ENCODE results near the gene CPNE5.

The CPNE5 gene

DNA sequence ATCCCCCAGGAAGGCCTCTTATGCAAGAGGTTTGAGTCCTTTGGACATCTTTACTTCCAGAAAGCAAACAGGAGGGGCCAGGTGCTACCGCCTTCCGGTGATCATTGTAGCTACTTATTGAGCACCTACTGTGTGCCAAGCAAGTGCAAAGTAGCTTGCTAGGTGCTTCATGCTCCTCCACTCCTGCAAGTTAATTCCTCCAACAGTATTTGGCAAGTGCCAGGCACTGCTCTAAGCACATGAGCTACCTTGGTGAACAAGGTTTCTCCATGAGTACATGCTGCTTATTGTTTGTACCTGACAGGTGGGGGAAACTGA is 2.3 kb downstream of the CPNE5 start:
- in situ Hi-C loops (cut with HindIII; ENCODE audit: low sequenced_read_pairs): no loop called here

DNA sequence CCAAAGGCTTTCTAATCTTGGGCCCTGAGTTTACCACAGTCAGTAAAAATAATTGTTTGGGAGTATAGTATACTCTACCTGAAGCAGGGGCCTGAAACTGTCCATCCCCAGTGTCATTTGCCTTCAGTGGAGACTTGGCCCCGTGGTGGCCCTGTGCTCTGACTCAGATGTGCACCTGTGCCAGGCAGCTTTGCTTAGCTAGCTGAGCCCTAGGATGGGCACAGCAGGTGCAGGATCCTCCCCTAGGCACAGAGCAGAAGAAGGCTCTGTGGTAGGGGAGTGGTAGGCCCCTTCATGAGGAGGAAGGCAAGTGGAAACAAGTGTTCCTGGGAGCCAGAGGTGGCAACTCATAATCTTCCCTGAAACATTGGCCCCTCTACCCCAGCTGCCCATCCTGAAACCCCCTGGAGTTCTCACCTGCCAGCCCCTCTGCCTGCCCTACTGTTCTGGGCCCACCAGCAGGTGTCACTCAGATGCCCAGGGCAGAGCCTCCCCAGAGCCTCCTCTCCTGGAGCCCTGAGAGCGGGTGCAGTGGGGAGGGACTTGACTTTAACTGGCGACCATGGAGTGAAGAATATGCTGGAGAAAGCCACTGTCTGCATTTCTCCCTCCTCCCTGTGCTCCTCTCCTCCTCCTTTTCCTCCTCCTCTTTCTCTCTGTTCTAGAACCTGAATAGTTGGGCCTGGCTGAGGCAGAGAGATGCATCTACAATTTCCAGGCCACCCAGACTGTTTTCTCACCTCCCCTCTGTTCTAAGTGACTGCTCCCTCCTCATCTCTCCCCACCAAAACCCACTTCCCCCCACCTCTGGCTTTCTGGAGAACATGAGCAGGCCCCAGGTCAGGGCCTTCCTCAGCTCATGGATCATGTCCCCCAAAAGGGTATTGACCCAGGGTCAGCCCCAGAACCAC is 2.9 kb downstream of the CPNE5 start:
- in situ Hi-C loops (cut with HindIII; ENCODE audit: low sequenced_read_pairs): no loop called here

DNA sequence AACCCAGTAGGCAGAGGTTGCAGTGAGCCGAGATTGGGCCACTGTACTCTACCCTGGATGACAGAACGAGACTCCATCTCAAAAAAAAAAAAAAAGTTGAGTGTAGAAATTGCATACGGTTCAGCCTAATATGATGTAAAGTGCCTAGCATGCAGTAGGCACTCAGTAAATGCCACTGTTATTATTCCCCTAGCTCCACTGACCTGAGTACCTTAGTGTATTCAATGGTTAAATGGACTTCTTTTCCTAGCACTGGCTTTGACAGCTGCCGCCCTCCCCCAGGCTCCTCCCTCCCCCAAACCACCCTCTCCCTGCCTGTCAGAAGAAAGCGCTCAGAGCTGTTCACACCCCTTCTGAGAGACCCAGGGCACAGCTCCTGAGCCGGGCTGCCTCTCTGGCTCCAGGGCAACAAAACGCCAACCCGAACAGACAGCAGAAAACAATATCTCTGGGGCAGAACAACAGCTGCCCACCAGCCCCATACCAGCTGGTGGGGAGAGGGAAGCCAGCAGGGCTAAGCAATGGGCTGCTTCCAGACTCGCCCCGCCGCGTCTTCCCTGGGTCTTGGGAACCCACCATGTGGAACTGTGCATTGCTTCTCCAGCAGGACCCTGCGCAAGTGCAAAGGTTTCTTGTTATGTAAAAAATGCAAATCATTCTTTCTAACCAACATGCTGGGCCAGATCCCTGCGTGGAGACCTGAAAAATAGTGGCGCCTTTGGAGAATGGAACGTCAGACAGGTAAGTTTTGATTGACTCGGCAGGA is 4.5 kb downstream of the CPNE5 start:
- in situ Hi-C loops (cut with HindIII; ENCODE audit: low sequenced_read_pairs): no loop called here

DNA sequence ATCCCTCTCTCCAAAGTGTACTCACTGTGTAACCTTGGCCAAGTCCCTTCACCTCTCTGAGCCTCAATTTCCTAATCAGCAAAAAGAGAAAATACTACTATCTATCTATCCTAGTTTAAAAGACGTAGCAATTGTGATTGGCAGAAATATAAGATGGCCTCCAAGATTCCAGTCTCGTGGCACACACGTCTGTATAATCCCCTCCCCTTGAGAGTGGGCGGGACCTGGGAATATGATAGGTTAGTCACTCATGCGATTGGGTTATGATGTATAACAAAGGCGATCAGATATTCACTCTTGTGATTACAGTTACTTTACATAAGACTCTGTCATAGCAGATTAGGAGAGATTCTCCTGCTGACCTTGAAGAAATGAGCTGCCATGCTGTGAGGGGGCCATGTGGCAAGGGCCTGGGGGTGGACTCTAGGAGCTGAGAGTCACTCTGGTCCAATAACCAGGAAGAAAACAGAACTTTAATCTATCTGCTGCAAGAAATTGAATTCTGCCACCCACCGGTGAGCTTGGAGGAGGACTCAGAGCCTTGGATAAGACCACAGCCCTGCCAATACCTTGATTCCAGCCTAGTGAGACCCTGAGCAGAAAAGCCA is 6.0 kb downstream of the CPNE5 start:
- in situ Hi-C loops (cut with HindIII; ENCODE audit: low sequenced_read_pairs): no loop called here

DNA sequence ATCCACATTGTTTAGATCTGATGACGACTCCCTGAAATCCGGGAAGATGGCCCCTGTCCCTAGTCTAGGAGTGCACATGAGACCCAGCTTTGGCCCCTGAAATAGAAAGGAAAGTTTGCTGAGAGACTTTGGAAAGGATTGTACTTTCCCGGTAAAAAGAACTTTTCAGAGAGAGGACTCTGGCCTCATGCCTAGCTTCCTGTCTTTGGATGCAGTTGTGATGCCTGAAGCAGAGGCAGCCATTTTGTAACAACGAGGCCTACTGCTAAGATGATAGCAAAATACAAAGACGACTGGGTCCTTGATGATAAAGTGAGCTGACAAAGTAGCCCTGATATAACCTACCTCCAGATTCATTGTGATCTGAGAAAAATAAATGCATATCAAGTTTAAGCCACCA is 6.9 kb downstream of the CPNE5 start:
- in situ Hi-C loops (cut with HindIII; ENCODE audit: low sequenced_read_pairs): no loop called here

DNA sequence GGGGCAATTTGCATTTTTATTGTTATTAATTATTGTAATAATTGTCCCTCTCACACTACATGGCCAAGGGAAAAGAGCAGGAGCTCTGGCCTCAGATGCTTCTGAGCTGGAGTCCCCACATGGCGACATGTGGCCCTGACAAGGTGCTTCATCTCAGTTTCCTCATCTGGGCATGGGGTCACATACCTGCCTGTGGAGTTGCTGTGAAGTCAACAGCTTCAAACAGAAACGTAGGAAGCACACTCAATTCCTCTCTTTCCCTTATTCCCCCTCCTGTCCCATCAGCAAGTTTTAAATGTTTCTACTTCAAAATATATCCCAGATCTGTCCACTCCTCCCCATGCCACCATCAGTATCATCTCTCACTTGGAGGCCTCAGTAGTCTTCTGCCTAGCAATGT is 8.7 kb downstream of the CPNE5 start:
- in situ Hi-C loops (cut with HindIII; ENCODE audit: low sequenced_read_pairs): no loop called here

DNA sequence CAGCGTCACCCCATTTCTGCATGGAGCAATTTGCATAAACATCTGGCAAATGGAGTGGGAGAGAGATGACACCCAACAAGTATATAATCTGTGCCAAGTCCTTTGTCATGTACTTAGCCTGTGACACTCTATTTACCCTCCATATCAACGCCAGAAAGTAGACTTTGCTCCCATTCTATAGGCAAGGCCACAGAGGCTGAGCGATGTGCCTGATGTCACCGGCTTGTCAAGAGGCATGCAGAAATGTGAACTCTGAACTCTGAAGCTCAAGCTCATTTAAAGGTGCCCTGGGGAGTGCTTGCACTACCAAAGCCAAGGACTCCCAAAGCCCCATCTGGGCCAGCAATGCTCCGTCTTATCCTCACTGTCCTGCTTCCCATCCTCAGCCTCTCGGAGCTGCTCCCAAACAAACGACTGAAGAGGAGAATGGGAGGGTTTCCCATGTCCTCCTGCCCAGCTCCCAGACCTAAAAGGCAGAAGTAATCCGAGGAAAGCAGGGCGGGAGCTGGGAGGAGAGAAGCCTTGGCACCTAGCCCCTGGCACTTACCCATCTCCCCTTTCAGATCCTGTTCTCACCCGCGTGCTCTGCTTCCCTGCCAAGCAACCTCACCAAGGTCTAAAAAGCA is 9.2 kb downstream of the CPNE5 start:
- in situ Hi-C loops (cut with HindIII; ENCODE audit: low sequenced_read_pairs): no loop called here

DNA sequence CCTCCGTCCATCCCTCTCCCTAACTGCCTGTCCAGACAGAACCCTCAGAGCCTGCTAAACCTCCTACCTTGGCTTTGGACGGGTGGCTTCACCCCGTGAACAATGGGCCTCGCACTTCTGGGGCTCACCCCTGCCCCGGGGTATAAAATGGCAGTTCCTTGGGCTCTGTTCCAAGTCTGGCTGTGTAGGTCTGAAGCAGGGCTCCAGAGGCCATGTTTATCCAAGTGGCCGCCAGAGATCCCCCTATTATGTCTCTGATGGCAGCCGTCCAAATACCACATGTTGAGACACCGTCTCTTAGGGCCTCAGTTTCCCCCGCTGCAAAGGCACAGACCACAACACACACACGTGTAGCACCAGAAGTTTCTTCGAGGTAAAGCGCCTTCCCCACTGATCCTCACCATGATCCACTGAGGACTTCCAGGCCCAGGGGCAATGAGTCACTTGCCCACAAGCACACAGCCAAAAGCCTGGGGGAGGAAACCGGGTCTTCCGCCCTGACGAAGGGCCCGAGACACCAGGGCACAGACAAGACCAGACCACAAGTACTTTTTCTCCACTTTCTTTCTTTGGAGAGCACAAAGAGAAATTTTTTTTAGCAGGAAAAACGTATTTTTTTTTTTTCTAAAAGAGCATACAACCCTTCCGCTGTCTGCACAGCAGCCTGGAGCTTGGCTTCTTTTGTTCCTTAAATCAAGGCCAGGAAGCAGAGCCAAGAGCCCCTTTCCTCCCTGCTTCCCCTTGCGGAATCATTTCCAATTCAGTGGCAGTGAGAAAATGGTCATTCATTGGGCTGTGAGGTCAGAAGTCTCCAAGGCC is 11.8 kb downstream of the CPNE5 start:
- in situ Hi-C loops (cut with HindIII; ENCODE audit: low sequenced_read_pairs): no loop called here

DNA sequence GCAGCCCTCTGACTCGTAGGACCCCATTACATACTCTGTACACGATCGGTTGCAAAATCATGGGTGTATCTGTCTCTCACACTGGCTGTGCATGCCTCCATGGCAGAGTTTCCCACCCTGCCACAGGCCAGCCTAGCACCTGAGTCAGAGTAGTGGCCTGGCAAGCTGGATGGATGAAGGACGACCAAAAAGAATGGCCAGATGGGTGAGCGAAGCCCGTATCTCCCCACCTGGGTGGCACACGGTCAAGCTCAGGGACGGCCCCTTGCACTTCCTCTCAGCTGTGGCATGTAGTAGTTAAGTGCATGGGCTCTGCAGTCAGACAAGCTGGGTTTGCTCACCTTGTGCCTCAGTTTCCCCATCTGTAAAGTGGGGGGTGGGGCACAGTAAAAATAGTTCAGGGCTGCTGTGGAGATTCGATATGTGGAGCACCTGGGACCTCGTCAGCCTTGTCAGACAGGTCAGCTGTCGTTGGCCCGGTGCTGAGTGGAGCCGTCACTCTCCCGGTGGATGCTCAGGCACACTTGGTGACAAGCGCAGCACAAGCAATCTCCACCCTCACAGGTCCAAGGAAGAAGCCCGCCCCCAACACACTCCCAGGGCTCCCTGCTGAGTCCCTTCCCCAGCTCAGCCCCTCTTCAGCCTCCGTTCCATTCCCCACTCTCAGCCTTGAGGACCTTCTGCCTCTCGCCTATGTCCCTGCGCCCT is 12.6 kb downstream of the CPNE5 start:
- in situ Hi-C loops (cut with HindIII; ENCODE audit: low sequenced_read_pairs): no loop called here

DNA sequence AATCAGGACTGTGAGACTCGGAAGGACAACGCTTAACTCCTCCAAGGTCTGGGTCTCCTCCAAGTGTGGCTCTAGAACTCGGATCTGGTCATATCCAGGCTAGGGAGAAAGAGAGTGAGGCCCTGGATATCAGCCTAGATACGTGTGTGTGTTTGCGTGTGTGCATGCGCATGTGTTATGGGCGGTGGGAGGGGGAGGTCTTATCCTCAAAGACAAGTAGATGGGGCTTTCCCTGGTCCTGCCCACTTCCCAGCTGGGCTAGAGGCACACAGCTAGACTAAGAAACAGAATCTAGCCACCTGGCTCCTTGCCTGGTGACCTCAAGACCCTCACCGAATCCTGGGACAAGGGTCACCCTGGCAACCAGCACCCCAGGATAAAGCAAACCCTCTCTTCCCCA is 13.2 kb downstream of the CPNE5 start:
- in situ Hi-C loops (cut with HindIII; ENCODE audit: low sequenced_read_pairs): no loop called here

DNA sequence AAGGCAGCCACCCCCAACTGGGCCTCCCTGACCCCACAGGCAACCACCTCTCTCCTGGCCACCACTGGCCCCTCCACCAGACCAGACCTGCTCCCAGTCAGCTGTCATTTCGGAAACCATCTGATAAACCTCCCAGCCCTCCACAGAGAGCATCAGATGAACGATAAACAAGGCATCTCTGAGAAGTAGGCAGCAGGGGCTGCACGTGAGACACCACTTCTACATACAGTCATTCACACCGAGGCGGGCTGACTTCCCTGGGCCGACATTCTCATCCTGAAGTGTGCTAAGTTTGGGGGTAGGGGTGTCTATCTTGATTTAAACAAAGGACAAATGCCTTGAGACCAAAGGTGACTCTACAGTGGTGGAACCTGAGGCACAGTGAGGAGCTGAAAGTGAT is 13.8 kb downstream of the CPNE5 start:
- in situ Hi-C loops (cut with HindIII; ENCODE audit: low sequenced_read_pairs): no loop called here

DNA sequence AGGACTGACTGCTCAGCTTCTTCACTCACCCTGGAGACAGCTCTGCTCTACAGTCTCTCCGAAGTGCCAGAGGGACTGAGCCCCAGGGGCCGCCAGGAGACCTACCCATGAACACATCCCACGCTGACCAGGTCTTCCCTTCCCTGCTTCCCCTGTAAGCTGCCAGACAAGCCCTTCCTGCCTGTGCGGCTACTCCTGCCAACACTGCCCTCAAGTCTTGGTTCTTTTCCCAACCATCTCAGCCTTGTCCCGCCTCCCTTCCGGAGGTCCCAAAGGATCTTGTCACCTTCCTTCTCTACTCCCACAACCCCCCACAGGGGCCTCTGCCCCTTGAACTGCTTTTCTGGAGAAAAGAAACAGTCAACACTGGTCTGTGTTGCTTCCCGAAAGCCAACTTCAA is 15.0 kb downstream of the CPNE5 start:
- in situ Hi-C loops (cut with HindIII; ENCODE audit: low sequenced_read_pairs): no loop called here

DNA sequence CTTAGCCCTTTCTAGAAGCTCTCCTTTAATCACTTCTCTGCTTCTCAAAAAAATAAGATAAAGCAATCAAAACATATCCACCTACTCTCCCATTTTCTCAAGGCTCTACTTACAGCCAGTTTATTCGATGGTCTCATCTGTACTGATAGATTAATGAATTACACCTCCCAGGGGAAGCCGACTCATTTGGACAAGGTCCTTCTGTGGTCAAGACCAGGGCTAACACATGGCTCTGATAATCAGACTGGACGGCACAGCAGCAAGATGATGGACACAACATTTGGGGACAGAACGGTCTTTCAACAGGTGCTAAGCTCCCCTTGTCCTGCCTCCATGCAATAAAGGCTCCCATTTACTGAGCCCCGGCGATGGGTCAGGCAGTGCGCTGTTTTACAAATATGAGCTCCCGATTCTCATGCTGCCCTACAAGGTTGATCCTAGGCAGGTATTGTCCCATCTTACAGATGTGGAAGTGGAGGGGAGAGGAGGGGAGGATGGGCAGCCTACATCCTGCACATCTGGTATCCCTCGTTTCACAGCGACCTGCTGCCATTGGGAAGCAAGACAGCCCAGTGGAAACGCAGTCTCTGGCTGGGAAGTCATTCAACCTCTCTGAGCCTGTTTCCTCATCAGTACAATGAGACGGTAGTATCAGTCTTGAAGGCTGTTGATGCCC is 15.7 kb downstream of the CPNE5 start:
- in situ Hi-C loops (cut with HindIII; ENCODE audit: low sequenced_read_pairs): no loop called here

DNA sequence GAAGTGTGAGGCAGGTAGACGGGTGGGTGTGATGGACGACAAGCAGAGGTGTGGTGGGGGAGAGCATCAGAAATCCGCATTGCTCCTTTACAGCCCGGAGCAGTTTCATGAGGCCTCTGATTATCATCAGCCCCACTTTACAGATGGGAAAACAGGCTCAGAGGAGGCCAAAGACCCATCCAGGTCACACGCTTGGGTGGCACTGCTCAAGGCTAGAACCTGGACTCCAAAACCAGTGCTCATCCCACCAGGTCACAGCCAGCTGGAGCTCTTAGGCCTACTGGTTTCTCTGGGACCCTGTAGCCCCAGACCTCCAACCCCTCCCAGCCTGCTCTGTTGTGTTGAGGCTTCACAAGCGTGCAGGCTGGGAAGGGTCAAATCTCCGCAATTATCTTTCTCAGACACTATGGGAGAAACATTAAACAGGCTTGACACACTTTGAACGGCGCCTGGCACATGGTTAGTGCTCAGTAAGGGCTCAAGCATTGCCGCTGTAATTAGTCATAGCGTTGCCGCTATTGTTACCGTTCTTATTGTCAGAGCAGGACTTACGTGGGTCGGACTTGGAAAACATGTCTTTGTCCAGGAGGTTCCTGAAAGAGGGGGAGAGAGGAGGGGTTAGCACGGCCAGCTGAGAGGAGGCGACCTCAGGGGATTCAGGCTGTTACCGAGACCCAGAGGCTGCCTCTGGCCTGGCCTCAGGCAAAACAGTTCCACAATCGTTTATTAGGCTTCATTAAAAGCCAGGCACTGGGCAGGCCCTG is 16.6 kb downstream of the CPNE5 start:
- in situ Hi-C loops (cut with HindIII; ENCODE audit: low sequenced_read_pairs): no loop called here

DNA sequence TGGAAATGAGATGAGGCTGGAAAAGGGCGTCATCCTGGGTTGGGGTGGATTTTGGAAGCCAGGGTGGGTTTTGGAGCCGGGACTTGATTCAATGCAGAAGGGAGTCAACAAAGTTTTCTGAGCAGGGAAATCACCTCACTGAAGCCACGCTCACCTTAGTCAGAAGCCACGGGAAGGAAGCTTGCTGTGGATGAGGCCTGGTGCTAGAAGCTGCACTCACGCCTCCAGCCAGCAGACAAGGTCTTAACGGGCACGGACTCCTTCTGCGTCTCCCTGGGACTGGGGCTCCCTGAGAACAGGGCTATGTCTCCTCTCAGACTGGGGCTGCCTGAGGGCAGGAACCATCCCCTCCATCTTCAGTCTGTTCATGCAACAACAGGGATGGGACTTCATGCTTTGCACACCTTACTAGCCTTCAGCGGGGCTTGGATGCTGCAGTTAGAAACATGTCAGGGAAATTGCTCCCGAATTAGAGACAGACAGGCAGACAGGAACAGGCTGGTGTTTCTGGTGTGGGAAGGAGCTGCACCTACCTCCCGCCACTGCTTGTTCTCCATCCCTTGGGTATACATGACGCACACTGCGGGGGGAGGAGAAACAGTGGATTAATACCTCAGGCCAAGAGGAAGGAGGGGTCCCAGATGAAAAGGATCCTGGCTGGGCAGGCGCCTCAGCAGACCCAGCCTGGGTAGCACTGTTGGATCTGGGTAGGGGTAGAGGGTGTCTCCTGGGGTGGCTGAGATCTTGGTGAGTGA is 17.5 kb downstream of the CPNE5 start:
- in situ Hi-C loops (cut with HindIII; ENCODE audit: low sequenced_read_pairs): no loop called here

DNA sequence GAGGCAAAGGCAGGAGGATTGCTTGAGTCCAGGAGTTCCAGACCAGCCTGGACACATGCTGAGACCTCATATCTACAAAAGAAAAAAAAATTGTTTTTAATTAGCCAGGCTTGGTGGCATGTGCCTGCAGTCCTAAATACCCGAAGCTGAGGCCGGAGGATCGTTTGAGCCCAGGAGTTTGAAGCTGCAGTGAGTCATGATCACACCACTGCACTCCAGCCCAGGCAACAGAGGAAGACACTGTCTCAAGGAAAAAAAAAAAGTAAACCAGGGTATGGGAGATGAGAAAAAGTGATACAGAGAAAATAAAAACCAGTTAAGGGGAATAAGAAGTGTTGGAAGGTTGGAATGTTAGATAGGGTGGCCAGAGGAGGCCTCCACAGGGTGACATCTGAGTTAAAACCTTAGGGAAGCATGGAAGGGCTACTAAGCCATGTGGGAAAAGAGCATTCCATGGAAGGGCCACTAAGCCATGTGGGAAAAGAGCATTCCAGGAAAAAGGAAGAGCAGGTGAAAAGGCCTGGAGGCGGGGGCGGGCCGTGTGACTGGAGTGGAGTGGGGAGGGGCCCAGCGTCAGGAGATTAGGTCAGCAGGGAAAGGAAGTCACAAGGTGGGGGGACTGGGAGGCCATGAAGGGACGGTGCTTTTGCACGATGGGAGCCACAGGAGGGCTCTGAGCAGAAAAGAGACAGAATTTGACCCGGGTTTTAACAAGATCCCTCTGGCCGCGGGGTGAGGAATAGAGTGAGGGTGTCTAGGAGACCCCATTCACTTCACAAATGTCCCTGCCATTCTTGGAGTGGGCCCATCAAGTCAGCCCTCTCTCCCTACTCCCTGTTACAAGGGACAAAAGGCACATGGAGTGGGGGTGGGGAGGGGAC is 18.3 kb downstream of the CPNE5 start:
- in situ Hi-C loops (cut with HindIII; ENCODE audit: low sequenced_read_pairs): no loop called here

DNA sequence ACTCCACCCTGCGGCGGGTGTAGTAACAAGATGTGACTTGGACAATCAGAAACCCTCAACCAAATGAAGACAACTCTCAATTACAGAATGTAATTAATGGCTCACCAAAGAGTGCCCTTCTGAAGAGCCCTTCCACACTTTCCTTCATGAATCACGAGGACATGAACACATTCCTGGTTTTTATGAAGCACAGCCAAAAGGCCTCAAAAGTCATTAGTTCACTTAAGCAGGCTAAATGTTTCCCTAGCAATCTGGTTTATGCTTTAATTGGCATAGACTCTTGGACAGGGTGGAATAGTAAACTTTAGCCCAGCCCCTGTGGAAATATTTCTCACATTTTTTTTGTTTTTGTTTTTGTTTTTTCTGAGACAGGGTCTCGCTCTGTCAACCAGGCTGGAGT is 20.5 kb downstream of the CPNE5 start:
- in situ Hi-C loops (cut with HindIII; ENCODE audit: low sequenced_read_pairs): no loop called here

All from DLD1 (cell line).